Vagina (tissue), 2 donors: Measurements from ENCODE around the gene LAX1. TPM values are rescaled to one million over a fixed set of nuclear protein-coding genes. Genes with fewer than 3 reads are reported as not detected.

Source experiments
- DNase-seq, 2 donors: peaks; one replicate each; pipeline ENCODE4 v3.0.0-alpha.2; 2017; ENCODE audit errors: extremely low spot score in 2 of 2
- H3K27ac ChIP-seq: fragments of 200-600 bp; sonication (generic); one replicate; pipeline ENCODE4 v1.5.1; 2019
- H3K27me3 ChIP-seq: fragments of 200-600 bp; sonication (generic); one replicate; pipeline ENCODE4 v1.5.1; 2019
- H3K36me3 ChIP-seq, 2 donors: fragments of 200-600 bp; sonication (generic); one replicate each; pipeline ENCODE4 v1.5.1; 2017 to 2019
- H3K4me1 ChIP-seq: fragments of 200-600 bp; sonication (generic); one replicate; pipeline ENCODE4 v1.5.1; 2019
- H3K4me3 ChIP-seq, 2 donors: fragments of 200-600 bp; sonication (generic); 1 replicate in 1 of 2; 2 replicates in 1 of 2; pipeline ENCODE4 v1.5.1; 2016 to 2019
- H3K9me3 ChIP-seq: fragments of 200-600 bp; sonication (generic); one replicate; pipeline ENCODE4 v1.5.1; 2019
- POLR2A ChIP-seq, 2 donors: fragments of 450-650 bp; IDR thresholded peaks; one replicate each; pipeline ENCODE4 v1.6.1; 2017; ENCODE audit warnings: antibody characterized with exemption in 2 of 2, mild to moderate bottlenecking in 2 of 2, moderate library complexity in 2 of 2
- POLR2AphosphoS5 ChIP-seq, 2 donors: sonication (generic); formaldehyde crosslinking; IDR thresholded peaks; one replicate each; pipeline ENCODE4 v1.9.0; 2017; ENCODE audit warnings: antibody characterized with exemption in 2 of 2, mild to moderate bottlenecking in 2 of 2, low read depth in 1 of 2; ENCODE audit not compliant: insufficient read depth in 1 of 2
- intact Hi-C: fragments of 100-400 bp; cut with DNase I; formaldehyde crosslinking; loops from one replicate; pipeline ENCODE4 v1.15.1; 2023
- total RNA-seq: library from RNA; depleted of rRNA; stranded (reverse); fragments of >200 nt; gene quantifications from one replicate; pipeline ENCODE4 v1.2.3, GENCODE V29; 2016
- TF ChIP-seq, protein P1 (sequence below), 3 experiments: fragments of 450-650 bp in 2 of 3; fragments of 200-600 bp in 1 of 3; sonication (generic) in 1 of 3; IDR thresholded peaks; one replicate each; pipeline ENCODE4 v1.5.1; 2017 to 2019; ENCODE audit warnings: antibody characterized with exemption in 3 of 3, mild to moderate bottlenecking in 2 of 3, moderate library complexity in 2 of 3

LAX1 gene
- total RNA-seq, 1 donor from 2014 or later: 0.49 TPM

DNA sequence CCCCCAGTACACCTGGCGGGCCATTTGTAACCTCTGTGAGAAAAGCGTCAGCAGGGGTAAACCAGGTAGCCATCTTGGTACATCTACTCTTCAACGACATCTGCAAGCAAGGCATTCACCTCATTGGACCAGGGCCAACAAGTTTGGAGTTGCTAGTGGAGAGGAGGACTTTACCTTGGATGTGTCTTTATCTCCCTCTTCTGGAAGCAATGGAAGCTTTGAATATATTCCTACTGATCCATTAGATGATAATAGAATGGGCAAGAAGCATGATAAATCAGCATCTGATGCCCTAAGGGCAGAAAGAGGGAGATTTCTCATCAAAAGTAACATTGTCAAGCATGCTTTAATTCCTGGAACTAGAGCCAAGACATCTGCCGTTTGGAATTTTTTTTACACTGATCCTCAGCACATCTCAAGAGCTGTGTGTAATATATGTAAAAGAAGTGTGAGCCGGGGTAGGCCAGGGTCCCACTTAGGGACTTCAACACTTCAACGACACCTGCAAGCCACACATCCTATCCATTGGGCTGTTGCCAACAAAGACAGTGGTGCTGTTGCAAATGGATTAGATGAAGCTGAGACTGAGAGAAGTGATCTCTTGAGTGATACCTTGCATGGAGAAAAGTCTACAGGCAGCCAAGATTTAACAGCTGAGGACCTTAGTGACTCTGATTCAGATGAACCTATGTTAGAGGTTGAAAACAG is 33.1 kb downstream of the LAX1 start:
- intact Hi-C loops: no loop called here
- Histone ChIP-seq H3K27me3 (no peaks in the 10 kb centered on the region), H3K36me3 (no peaks in the 10 kb centered on the region), H3K27ac (no peak overlapping the region), H3K4me1 (peaks cover 64% of the 10 kb centered on the region), H3K9me3 (no peaks in the 10 kb centered on the region), H3K4me3 (no peak overlapping the region)
- no peak for DNase-seq
- TF ChIP-seq, protein P1, sequence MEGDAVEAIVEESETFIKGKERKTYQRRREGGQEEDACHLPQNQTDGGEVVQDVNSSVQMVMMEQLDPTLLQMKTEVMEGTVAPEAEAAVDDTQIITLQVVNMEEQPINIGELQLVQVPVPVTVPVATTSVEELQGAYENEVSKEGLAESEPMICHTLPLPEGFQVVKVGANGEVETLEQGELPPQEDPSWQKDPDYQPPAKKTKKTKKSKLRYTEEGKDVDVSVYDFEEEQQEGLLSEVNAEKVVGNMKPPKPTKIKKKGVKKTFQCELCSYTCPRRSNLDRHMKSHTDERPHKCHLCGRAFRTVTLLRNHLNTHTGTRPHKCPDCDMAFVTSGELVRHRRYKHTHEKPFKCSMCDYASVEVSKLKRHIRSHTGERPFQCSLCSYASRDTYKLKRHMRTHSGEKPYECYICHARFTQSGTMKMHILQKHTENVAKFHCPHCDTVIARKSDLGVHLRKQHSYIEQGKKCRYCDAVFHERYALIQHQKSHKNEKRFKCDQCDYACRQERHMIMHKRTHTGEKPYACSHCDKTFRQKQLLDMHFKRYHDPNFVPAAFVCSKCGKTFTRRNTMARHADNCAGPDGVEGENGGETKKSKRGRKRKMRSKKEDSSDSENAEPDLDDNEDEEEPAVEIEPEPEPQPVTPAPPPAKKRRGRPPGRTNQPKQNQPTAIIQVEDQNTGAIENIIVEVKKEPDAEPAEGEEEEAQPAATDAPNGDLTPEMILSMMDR (IDR thresholded peaks at IDR 0.05): no peak
- TF ChIP-seq POLR2AphosphoS5 (IDR thresholded peaks at IDR 0.05; ENCODE audit: insufficient read depth in 1 of 2, low read depth in 1 of 2): no peak

DNA sequence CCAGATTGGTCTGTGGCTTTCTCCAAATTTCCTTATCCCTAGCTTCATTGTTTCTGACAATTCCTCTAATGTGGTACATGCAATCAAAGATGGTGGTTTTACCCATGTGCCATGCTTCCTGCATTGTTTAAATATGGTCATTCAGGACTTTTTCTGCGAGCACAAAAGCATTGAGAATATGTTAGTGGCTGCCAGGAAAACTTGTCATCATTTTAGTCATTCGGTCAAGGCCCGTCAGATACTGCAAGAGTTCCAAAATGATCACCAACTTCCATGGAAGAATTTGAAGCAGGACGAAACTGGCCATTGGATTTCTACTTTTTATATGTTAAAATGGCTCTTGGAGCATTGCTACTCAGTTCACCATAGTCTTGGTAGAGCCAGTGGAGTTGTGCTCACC is 34.2 kb downstream of the LAX1 start:
- TF ChIP-seq POLR2A (IDR thresholded peaks at IDR 0.05): no peak
- TF ChIP-seq, protein P1 (IDR thresholded peaks at IDR 0.05): no peak
- TF ChIP-seq POLR2AphosphoS5 (IDR thresholded peaks at IDR 0.05; ENCODE audit: insufficient read depth in 1 of 2, low read depth in 1 of 2): no peak
- intact Hi-C loops: no loop called here

DNA sequence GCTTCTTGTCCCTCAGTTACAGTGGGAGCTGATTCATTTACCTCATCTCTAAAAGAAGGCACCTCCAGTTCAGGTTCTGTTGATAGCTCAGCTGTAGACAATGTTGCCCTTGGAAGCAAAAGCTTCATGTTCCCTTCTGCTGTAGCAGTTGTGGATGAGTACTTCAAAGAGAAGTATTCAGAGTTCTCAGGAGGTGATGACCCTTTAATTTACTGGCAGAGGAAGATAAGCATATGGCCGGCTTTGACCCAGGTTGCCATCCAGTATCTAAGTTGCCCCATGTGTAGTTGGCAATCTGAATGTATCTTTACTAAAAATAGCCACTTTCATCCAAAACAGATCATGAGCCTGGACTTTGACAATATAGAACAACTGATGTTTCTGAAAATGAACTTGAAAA is 35.0 kb downstream of the LAX1 start:
- no peaks in the 10 kb centered on the region for H3K9me3 ChIP-seq
- DNase-seq: no peak
- intact Hi-C loops: no loop called here
- peaks cover 69% of the 10 kb centered on the region for H3K4me1 ChIP-seq
- H3K27me3 ChIP-seq: no peaks in the 10 kb centered on the region
- no peak for TF ChIP-seq POLR2A (IDR thresholded peaks at IDR 0.05)
- TF ChIP-seq, protein P1 (IDR thresholded peaks at IDR 0.05): no peak
- no peak for TF ChIP-seq POLR2AphosphoS5 (IDR thresholded peaks at IDR 0.05; ENCODE audit: insufficient read depth in 1 of 2, low read depth in 1 of 2)
- H3K4me3 ChIP-seq: no peak overlapping the region
- H3K27ac ChIP-seq: no peak overlapping the region
- H3K36me3 ChIP-seq: peaks cover 0 to 3% of the 10 kb centered on the region in 2 donors

More for the DNA sequence above, 34.2 kb downstream of the LAX1 start:
- Histone ChIP-seq H3K27me3 (no peaks in the 10 kb centered on the region), H3K4me1 (peaks cover 73% of the 10 kb centered on the region), H3K4me3 (no peak overlapping the region), H3K27ac (no peak overlapping the region), H3K9me3 (no peaks in the 10 kb centered on the region), H3K36me3 (no peaks in the 10 kb centered on the region)
- DNase-seq: no peak

DNA sequence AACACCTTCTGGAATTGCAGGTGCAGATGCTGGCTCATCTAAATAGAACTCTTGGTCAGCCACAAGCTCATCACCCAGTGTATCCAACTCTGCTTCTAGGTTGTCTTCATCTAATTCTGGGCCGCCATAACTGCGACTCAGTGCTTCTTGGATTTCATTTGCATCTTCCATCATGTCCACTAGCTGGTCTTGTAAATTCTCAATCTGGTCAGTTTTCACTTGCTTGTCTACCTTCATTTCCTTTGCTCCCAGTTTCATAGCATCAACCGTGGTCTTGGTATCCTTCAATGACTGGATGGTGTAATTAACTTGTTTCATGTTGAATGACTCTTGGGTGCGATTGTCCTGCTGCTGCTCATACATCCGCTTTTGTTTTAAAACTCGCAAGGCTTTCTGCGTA is 40.7 kb downstream of the LAX1 start:
- H3K9me3 ChIP-seq: no peaks in the 10 kb centered on the region
- no peak overlapping the region for H3K4me3 ChIP-seq
- H3K27me3 ChIP-seq: no peaks in the 10 kb centered on the region
- H3K36me3 ChIP-seq: peaks cover 0 to 14% of the 10 kb centered on the region in 2 donors
- DNase-seq: no peak
- H3K27ac ChIP-seq: no peak overlapping the region
- TF ChIP-seq, protein P1 (IDR thresholded peaks at IDR 0.05): no peak
- TF ChIP-seq POLR2AphosphoS5 (IDR thresholded peaks at IDR 0.05; ENCODE audit: insufficient read depth in 1 of 2, low read depth in 1 of 2) (no peak), POLR2A (IDR thresholded peaks at IDR 0.05) (no peak)
- H3K4me1 ChIP-seq: peaks cover 50% of the 10 kb centered on the region
- intact Hi-C loops: no loop called here

DNA sequence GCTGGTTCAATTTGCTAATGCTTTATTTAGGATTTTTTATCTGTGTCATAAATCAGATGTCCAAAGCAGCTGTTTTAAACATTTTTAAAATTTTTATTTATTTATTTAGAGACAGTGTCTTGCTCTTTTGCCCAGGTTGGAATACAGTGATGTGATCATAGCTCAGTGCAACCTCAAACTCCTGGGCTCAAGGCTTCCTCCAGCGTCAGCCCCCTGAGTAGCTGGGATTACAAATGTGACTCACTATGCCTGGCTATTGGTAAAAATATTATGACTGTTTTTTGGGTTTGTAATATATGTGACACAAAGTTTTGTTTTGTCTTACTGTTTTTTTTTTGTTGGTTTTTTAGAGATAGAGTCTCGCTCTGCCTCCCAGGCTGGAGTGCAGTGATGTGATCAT is 42.2 kb downstream of the LAX1 start:
- no peaks in the 10 kb centered on the region for H3K27me3 ChIP-seq
- H3K9me3 ChIP-seq: no peaks in the 10 kb centered on the region
- H3K27ac ChIP-seq: no peak overlapping the region
- no peak for DNase-seq
- TF ChIP-seq POLR2A (IDR thresholded peaks at IDR 0.05) (no peak), POLR2AphosphoS5 (IDR thresholded peaks at IDR 0.05; ENCODE audit: insufficient read depth in 1 of 2, low read depth in 1 of 2) (no peak)
- TF ChIP-seq, protein P1 (IDR thresholded peaks at IDR 0.05): no peak
- intact Hi-C loops: no loop called here
- H3K4me3 ChIP-seq: no peak overlapping the region
- peaks cover 45% of the 10 kb centered on the region for H3K4me1 ChIP-seq
- peaks cover 0 to 19% of the 10 kb centered on the region in 2 donors for H3K36me3 ChIP-seq
